ENCODE measurements around the gene PARP6. TPM values are rescaled to one million over a fixed set of nuclear protein-coding genes. Genes with fewer than 3 reads are reported as not detected.
A peak's percentile ranks its signal among the peaks of the same experiment; 100 is the strongest.

Gene PARP6
- total RNA-seq, 1 experiment from 2014 or later: 110 TPM

DNA sequence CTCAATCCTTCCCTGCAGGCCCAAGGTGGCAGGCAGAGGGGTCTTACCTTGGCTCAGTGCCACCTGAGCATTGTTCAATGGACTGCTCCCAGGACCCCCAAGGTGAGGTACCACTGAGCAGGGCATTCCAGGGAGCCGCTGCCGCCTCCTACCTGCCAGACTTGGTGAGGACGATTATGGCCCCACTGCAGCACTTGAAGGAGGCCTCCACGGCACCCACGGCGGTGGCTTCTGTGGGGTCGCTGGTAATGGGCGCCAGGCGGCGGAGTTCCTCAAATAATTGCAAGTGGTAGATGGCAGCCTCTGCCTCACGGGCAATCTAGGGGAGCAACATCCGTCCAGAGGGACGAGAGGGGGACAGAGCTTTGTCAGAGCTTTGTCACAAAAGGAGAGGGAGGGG, 70.1 kb downstream of the PARP6 start:
- Mint-ChIP-seq H3K9me3 (ENCODE audit: low read depth, unreplicated experiment) (no peaks in the 10 kb centered on the region), H3K27ac (ENCODE audit: unreplicated experiment) (peak overlapping the region; percentile 27), H3K4me1 (ENCODE audit: low read depth, unreplicated experiment) (peaks cover 54% of the 10 kb centered on the region), H3K4me3 (ENCODE audit: low read depth, unreplicated experiment) (no peak overlapping the region), H3K27me3 (ENCODE audit: unreplicated experiment) (no peaks in the 10 kb centered on the region), H3K36me3 (ENCODE audit: insufficient read depth, unreplicated experiment) (peaks cover 93% of the 10 kb centered on the region)
- no peak for DNase-seq
- intact Hi-C loops (cut with micrococcal nuclease; ENCODE audit: unreplicated experiment): no loop called here
- TF ChIP-seq, protein P1, sequence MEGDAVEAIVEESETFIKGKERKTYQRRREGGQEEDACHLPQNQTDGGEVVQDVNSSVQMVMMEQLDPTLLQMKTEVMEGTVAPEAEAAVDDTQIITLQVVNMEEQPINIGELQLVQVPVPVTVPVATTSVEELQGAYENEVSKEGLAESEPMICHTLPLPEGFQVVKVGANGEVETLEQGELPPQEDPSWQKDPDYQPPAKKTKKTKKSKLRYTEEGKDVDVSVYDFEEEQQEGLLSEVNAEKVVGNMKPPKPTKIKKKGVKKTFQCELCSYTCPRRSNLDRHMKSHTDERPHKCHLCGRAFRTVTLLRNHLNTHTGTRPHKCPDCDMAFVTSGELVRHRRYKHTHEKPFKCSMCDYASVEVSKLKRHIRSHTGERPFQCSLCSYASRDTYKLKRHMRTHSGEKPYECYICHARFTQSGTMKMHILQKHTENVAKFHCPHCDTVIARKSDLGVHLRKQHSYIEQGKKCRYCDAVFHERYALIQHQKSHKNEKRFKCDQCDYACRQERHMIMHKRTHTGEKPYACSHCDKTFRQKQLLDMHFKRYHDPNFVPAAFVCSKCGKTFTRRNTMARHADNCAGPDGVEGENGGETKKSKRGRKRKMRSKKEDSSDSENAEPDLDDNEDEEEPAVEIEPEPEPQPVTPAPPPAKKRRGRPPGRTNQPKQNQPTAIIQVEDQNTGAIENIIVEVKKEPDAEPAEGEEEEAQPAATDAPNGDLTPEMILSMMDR (IDR thresholded peaks at IDR 0.05; ENCODE audit: unreplicated experiment): no peak
- CTCF ChIA-PET: no interaction called here
- BruUV-seq (replicated peaks): no TSS peak

DNA sequence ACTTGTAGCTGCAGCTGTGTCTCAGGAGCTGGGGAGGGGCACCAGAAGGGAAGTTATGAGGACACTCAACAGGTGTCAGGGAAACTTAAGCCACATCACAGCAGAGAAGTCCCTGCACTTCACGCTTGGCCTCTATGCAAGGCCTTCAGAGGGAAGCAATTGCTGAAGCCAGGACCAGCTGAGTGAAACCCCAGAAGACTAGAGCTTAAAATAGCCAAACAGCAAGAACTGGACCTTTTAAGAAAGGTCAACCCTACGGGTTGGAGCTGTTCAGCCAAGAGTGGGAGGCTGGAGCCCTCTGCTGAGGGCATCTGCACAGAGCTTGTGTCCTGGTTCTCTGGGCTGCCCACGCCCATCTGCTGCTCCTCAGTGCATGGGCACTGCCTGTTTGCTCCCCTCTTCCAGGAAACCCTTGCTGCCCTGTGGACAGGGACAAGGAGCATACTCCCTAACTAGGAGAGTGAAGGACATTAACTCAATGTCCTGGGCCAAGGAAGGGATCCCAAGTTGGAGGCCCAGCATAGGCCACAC, 70.9 kb downstream of the PARP6 start:
- intact Hi-C loops (cut with micrococcal nuclease; ENCODE audit: unreplicated experiment): no loop called here
- Mint-ChIP-seq H3K27me3 (ENCODE audit: unreplicated experiment) (no peaks in the 10 kb centered on the region), H3K27ac (ENCODE audit: unreplicated experiment) (peak overlapping the region; percentile 39), H3K9me3 (ENCODE audit: low read depth, unreplicated experiment) (no peaks in the 10 kb centered on the region), H3K4me1 (ENCODE audit: low read depth, unreplicated experiment) (peaks cover 45% of the 10 kb centered on the region), H3K36me3 (ENCODE audit: insufficient read depth, unreplicated experiment) (peaks cover 93% of the 10 kb centered on the region), H3K4me3 (ENCODE audit: low read depth, unreplicated experiment) (no peak overlapping the region)
- DNase-seq: no peak
- CTCF ChIA-PET: interaction anchor here (0.7 kb wide), 1 partner anchor 9 kb away, joined by 3 read pairs; no protein-coding TSS in a partner anchor
- TF ChIP-seq, protein P1 (IDR thresholded peaks at IDR 0.05; ENCODE audit: unreplicated experiment): no peak
- no TSS peak for BruUV-seq (replicated peaks)

DNA sequence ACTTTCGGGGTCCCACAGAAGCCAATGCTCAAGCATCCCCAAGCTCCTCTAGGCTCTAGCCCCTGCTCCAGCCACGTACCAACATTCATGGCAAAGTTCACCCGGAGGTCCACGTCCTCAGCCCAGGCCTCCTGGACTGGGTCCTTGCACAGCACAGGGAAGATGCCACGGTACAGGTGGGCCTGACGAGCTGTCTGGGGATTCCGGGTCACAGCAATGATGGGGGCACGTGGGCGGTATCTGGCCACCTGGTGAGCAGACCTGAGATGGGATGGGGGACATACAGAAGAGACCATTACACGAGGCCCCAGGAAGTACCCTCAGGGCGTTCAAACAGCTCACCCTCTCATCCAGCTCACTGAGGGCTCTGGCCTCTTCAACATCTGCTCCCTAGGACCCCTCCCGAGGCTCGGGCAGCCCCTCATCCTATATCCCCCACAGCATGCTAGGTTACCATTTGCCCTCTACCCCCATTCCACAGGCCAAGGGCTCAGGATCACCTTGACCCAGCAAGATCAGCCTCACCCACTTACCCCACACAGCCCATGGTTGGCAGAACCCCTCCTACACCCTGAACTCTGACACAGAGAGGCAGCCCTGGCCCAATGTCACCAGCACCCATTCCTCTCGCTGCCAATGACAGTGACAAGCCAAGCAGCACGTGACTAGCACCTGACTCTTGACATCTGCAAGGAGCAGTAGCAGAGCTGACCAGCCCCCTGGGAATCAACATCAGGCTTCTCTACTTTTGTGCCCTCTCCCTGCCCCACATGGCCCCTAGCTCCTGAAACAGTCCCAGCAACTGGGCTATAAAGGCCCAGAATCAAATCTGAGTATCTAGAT, 71.7 kb downstream of the PARP6 start:
- no TSS peak for BruUV-seq (replicated peaks)
- peak overlapping the region; percentile 39 for H3K27ac Mint-ChIP-seq (ENCODE audit: unreplicated experiment)
- no peaks in the 10 kb centered on the region for H3K27me3 Mint-ChIP-seq (ENCODE audit: unreplicated experiment)
- H3K4me3 Mint-ChIP-seq (ENCODE audit: low read depth, unreplicated experiment): no peak overlapping the region
- intact Hi-C loops (cut with micrococcal nuclease; ENCODE audit: unreplicated experiment): no loop called here
- H3K4me1 Mint-ChIP-seq (ENCODE audit: low read depth, unreplicated experiment): peaks cover 38% of the 10 kb centered on the region
- peaks cover 93% of the 10 kb centered on the region for H3K36me3 Mint-ChIP-seq (ENCODE audit: insufficient read depth, unreplicated experiment)
- no peaks in the 10 kb centered on the region for H3K9me3 Mint-ChIP-seq (ENCODE audit: low read depth, unreplicated experiment)
- CTCF ChIA-PET: interaction anchor here (0.6 to 2.5 kb wide), 5 partner anchors 10 to 140 kb away, joined by 3 to 10 read pairs (median 6); partner anchors contain the start of gene PKM
- TF ChIP-seq, protein P1 (IDR thresholded peaks at IDR 0.05; ENCODE audit: unreplicated experiment): no peak
- no peak for DNase-seq

DNA sequence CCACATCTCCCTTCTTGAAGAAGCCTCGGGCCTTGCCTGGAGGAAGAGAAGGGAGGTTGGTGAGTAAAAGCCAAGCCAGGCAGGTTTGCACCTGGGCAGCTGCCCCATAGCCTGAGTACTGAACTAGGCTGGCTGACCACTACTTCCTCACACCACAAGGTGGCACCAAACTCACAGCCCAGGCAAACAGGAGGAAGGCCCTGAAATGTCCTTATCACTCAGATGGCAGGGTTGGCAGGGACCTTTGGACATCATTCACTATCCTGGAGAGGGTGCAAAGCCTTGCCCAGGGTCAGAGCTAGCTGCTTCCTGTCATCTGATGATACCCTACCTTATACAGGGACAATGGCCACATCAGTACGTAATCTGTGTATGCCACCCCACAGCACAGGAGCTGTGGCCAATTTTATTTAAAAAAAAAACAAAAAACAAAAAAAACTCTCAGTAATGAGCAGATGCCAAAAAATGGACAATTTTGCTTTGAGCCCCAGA, 72.6 kb downstream of the PARP6 start:
- no TSS peak for BruUV-seq (replicated peaks)
- intact Hi-C loops (cut with micrococcal nuclease; ENCODE audit: unreplicated experiment): loop anchor here (2.0 kb wide), 1 partner anchor 87 kb away; no protein-coding TSS in a partner anchor
- CTCF ChIA-PET: interaction anchor here (0.6 to 2.5 kb wide), 4 partner anchors 22 to 141 kb away, joined by 3 to 10 read pairs (median 7); partner anchors contain the start of gene PKM
- Mint-ChIP-seq H3K36me3 (ENCODE audit: insufficient read depth, unreplicated experiment) (peaks cover 84% of the 10 kb centered on the region), H3K27me3 (ENCODE audit: unreplicated experiment) (no peaks in the 10 kb centered on the region), H3K9me3 (ENCODE audit: low read depth, unreplicated experiment) (no peaks in the 10 kb centered on the region), H3K4me3 (ENCODE audit: low read depth, unreplicated experiment) (no peak overlapping the region), H3K27ac (ENCODE audit: unreplicated experiment) (no peak overlapping the region), H3K4me1 (ENCODE audit: low read depth, unreplicated experiment) (peaks cover 38% of the 10 kb centered on the region)
- DNase-seq: peak; percentile 88
- TF ChIP-seq, protein P1 (IDR thresholded peaks at IDR 0.05; ENCODE audit: unreplicated experiment): peak; percentile 93
